Osteocyte (in vitro differentiated cells): ENCODE data around the gene CPEB1. TPM values are rescaled to one million over a fixed set of nuclear protein-coding genes. Genes with fewer than 3 reads are reported as not detected.

Source experiments
- DNase-seq: peaks from one replicate; pipeline ENCODE4 v3.0.0; 2021; ENCODE audit warnings: mixed read lengths; ENCODE audit not compliant: unreplicated experiment; ENCODE audit errors: extremely low spot score
- H3K27ac Mint-ChIP-seq: one replicate; pipeline ENCODE4 v1.8.0; 2021; ENCODE audit warnings: mild to moderate bottlenecking, mixed read lengths; ENCODE audit not compliant: unreplicated experiment
- H3K27me3 Mint-ChIP-seq: one replicate; pipeline ENCODE4 v1.8.0; 2021; ENCODE audit warnings: mixed read lengths; ENCODE audit not compliant: unreplicated experiment
- H3K36me3 Mint-ChIP-seq: one replicate; pipeline ENCODE4 v1.8.0; 2021; ENCODE audit warnings: mixed read lengths; ENCODE audit not compliant: unreplicated experiment
- H3K4me1 Mint-ChIP-seq: one replicate; pipeline ENCODE4 v1.8.0; 2021; ENCODE audit warnings: mixed read lengths; ENCODE audit not compliant: unreplicated experiment
- H3K4me3 Mint-ChIP-seq: one replicate; pipeline ENCODE4 v1.8.0; 2021; ENCODE audit warnings: mild to moderate bottlenecking, moderate library complexity, mixed read lengths; ENCODE audit not compliant: unreplicated experiment
- H3K9me3 Mint-ChIP-seq: one replicate; pipeline ENCODE4 v1.8.0; 2021; ENCODE audit warnings: mixed read lengths; ENCODE audit not compliant: unreplicated experiment
- total RNA-seq: library from RNA; stranded (reverse); gene quantifications from 2 replicates; pipeline ENCODE4 v1.2.1, GENCODE V29; 2021
- TF ChIP-seq, protein P1 (sequence below): fragments of 200-600 bp; sonication (generic); IDR thresholded peaks from 2 replicates; pipeline ENCODE4 v1.5.0; 2021; ENCODE audit warnings: antibody characterized with exemption, mild to moderate bottlenecking, moderate library complexity

The CPEB1 gene
- total RNA-seq, 1 donor from 2014 or later, result 0.13 TPM

DNA sequence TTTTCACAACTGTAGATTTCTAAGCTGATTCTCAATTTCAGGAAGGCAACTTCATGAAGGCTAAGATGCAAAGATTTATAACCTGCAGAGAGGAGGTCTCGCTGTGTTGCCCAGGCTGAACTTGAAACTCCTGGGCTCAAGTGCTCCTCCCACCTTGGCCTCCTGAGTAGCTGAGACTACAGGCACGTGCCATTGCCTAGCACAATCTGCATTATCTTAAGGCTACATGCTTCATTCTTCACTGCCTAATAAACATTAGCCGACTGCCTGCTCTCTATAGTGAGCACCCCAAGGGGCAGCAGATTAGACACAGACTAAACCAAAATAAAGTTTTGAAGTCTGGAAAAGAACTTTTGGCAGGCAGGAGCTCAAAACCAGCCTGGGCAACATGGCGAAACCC, 17.1 kb downstream of the CPEB1 start:
- no peaks in the 10 kb centered on the region for H3K4me1 Mint-ChIP-seq
- no peak for DNase-seq
- H3K27me3 Mint-ChIP-seq, result peaks cover 10% of the 10 kb centered on the region
- TF ChIP-seq, protein P1, sequence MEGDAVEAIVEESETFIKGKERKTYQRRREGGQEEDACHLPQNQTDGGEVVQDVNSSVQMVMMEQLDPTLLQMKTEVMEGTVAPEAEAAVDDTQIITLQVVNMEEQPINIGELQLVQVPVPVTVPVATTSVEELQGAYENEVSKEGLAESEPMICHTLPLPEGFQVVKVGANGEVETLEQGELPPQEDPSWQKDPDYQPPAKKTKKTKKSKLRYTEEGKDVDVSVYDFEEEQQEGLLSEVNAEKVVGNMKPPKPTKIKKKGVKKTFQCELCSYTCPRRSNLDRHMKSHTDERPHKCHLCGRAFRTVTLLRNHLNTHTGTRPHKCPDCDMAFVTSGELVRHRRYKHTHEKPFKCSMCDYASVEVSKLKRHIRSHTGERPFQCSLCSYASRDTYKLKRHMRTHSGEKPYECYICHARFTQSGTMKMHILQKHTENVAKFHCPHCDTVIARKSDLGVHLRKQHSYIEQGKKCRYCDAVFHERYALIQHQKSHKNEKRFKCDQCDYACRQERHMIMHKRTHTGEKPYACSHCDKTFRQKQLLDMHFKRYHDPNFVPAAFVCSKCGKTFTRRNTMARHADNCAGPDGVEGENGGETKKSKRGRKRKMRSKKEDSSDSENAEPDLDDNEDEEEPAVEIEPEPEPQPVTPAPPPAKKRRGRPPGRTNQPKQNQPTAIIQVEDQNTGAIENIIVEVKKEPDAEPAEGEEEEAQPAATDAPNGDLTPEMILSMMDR, result no peak
- H3K36me3 Mint-ChIP-seq, result no peaks in the 10 kb centered on the region
- no peak overlapping the region for H3K4me3 Mint-ChIP-seq
- H3K27ac Mint-ChIP-seq, result no peak overlapping the region
- no peaks in the 10 kb centered on the region for H3K9me3 Mint-ChIP-seq

DNA sequence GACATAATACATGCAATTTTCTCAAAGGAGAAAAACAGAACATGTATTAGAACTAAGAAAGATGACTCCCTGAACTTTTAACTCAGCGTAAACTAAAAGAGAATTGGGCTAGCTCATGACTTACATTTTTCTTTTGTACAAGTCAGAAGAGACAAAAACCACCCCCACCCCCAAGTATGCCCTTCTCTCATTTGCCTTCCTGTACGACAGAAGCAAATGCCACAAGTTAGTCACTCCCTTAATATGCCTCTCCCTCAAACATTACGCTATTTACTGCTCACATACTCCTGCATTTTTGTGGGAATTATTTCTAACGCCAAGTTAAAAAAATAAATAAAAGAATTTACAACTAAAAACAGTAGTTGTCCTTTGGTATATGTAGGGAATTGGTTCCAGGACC, 22.0 kb downstream of the CPEB1 start:
- Mint-ChIP-seq H3K27me3 (peaks cover 2% of the 10 kb centered on the region), H3K36me3 (no peaks in the 10 kb centered on the region), H3K4me1 (no peaks in the 10 kb centered on the region), H3K9me3 (no peaks in the 10 kb centered on the region), H3K27ac (no peak overlapping the region), H3K4me3 (no peak overlapping the region)
- TF ChIP-seq, protein P1, result no peak
- no peak for DNase-seq

- H3K4me1 Mint-ChIP-seq, result no peaks in the 10 kb centered on the region
- no peak for DNase-seq
- TF ChIP-seq, protein P1, result no peak
- no peak overlapping the region for H3K4me3 Mint-ChIP-seq
- no peak overlapping the region for H3K27ac Mint-ChIP-seq
- peaks cover 2% of the 10 kb centered on the region for H3K27me3 Mint-ChIP-seq
- no peaks in the 10 kb centered on the region for H3K36me3 Mint-ChIP-seq
- H3K9me3 Mint-ChIP-seq, result no peaks in the 10 kb centered on the region
Observed at GRCh38 chr15:82624438-82624837, 22.7 kb downstream of the CPEB1 start.

- no peak overlapping the region for H3K27ac Mint-ChIP-seq
- H3K36me3 Mint-ChIP-seq, result no peaks in the 10 kb centered on the region
Observed at GRCh38 chr15:82624008-82624407, 23.2 kb downstream of the CPEB1 start.

GRCh38 chr15:82621970-82622369, 25.2 kb downstream of the CPEB1 start:
- Mint-ChIP-seq H3K27me3 (peaks cover 12% of the 10 kb centered on the region), H3K4me3 (no peak overlapping the region), H3K36me3 (no peaks in the 10 kb centered on the region), H3K9me3 (no peaks in the 10 kb centered on the region), H3K4me1 (no peaks in the 10 kb centered on the region), H3K27ac (no peak overlapping the region)
- no peak for DNase-seq
- TF ChIP-seq, protein P1, result no peak

More at GRCh38 chr15:82624008-82624407, 23.2 kb downstream of the CPEB1 start:
- DNase-seq, result no peak
- peaks cover 2% of the 10 kb centered on the region for H3K27me3 Mint-ChIP-seq
- H3K4me1 Mint-ChIP-seq, result no peaks in the 10 kb centered on the region
- H3K9me3 Mint-ChIP-seq, result no peaks in the 10 kb centered on the region
- TF ChIP-seq, protein P1, result no peak
- no peak overlapping the region for H3K4me3 Mint-ChIP-seq
